ENCODE results near the gene DPF3. TPM values are rescaled to one million over a fixed set of nuclear protein-coding genes. Genes with fewer than 3 reads are reported as not detected.

The DPF3 gene
- total and polyA plus RNA-seq, 2 of the 13 experiments (the other 11 are each of a cell fraction or from before 2014, with no cell fraction given), result 0.09 to 0.60 TPM

DNA sequence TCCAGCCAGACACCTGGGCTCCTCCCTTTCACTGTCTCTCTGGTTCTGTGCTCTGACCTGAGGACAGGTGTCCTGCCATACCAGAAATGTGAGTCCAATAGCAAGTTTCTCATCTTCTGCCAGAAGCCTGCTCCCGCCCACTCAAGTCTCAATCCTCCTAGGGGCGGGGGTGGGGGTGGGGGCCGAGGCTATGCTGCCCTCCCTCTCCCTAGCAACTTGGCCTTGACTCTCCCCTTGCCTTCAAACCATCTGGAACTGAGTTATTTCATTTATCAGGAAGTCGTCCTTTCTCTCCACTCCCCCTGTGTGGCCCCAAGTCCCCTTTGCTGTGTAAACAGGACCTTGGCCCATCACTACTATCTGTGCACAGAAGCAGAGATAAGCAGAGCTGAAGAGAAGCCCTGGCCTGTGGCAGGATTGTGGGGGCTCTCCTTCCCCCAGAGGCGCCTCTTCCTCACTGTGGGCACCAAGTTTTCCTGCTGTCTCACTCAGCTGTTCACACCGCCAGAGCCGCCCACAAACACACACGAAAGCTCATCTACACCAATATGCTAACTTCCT is 117.1 kb downstream of the DPF3 start (continued):
- no peak for TF ChIP-seq ZNF263 (CRISPR knock-in tag; IDR thresholded peaks at IDR 0.05)
- TF ChIP-seq, protein P1, sequence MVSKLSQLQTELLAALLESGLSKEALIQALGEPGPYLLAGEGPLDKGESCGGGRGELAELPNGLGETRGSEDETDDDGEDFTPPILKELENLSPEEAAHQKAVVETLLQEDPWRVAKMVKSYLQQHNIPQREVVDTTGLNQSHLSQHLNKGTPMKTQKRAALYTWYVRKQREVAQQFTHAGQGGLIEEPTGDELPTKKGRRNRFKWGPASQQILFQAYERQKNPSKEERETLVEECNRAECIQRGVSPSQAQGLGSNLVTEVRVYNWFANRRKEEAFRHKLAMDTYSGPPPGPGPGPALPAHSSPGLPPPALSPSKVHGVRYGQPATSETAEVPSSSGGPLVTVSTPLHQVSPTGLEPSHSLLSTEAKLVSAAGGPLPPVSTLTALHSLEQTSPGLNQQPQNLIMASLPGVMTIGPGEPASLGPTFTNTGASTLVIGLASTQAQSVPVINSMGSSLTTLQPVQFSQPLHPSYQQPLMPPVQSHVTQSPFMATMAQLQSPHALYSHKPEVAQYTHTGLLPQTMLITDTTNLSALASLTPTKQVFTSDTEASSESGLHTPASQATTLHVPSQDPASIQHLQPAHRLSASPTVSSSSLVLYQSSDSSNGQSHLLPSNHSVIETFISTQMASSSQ (IDR thresholded peaks at IDR 0.05; ENCODE audit: low read depth), result no peak
- TF ChIP-seq, protein P1 (CRISPR knock-in tag; IDR thresholded peaks at IDR 0.05; ENCODE audit: borderline replicate concordance), result peak; percentile 61; the same call in 1 of the 2 replicates
- TF ChIP-seq ZSCAN9 (CRISPR knock-in tag; IDR thresholded peaks at IDR 0.05; ENCODE audit: borderline replicate concordance), result peak; percentile 79; the same call in 1 of the 2 replicates
- peak; percentile 96 for TF ChIP-seq SALL1 (CRISPR knock-in tag; IDR thresholded peaks at IDR 0.05)
- TF ChIP-seq, protein P2, sequence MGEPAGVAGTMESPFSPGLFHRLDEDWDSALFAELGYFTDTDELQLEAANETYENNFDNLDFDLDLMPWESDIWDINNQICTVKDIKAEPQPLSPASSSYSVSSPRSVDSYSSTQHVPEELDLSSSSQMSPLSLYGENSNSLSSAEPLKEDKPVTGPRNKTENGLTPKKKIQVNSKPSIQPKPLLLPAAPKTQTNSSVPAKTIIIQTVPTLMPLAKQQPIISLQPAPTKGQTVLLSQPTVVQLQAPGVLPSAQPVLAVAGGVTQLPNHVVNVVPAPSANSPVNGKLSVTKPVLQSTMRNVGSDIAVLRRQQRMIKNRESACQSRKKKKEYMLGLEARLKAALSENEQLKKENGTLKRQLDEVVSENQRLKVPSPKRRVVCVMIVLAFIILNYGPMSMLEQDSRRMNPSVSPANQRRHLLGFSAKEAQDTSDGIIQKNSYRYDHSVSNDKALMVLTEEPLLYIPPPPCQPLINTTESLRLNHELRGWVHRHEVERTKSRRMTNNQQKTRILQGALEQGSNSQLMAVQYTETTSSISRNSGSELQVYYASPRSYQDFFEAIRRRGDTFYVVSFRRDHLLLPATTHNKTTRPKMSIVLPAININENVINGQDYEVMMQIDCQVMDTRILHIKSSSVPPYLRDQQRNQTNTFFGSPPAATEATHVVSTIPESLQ (CRISPR knock-in tag; conservative IDR thresholded peaks at IDR 0.05), result 0 out of 2 replicates have a peak, but pooled peaks have one; percentile 81
- TF ChIP-seq, protein P3, sequence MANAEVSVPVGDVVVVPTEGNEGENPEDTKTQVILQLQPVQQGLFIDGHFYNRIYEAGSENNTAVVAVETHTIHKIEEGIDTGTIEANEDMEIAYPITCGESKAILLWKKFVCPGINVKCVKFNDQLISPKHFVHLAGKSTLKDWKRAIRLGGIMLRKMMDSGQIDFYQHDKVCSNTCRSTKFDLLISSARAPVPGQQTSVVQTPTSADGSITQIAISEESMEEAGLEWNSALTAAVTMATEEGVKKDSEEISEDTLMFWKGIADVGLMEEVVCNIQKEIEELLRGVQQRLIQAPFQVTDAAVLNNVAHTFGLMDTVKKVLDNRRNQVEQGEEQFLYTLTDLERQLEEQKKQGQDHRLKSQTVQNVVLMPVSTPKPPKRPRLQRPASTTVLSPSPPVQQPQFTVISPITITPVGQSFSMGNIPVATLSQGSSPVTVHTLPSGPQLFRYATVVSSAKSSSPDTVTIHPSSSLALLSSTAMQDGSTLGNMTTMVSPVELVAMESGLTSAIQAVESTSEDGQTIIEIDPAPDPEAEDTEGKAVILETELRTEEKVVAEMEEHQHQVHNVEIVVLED (CRISPR knock-in tag; IDR thresholded peaks at IDR 0.05; ENCODE audit: borderline replicate concordance), result no peak
- TF ChIP-seq ZNF883 (CRISPR knock-in tag; IDR thresholded peaks at IDR 0.05; ENCODE audit: not compliant biosample characterization), result no peak
- TF ChIP-seq, protein P4, sequence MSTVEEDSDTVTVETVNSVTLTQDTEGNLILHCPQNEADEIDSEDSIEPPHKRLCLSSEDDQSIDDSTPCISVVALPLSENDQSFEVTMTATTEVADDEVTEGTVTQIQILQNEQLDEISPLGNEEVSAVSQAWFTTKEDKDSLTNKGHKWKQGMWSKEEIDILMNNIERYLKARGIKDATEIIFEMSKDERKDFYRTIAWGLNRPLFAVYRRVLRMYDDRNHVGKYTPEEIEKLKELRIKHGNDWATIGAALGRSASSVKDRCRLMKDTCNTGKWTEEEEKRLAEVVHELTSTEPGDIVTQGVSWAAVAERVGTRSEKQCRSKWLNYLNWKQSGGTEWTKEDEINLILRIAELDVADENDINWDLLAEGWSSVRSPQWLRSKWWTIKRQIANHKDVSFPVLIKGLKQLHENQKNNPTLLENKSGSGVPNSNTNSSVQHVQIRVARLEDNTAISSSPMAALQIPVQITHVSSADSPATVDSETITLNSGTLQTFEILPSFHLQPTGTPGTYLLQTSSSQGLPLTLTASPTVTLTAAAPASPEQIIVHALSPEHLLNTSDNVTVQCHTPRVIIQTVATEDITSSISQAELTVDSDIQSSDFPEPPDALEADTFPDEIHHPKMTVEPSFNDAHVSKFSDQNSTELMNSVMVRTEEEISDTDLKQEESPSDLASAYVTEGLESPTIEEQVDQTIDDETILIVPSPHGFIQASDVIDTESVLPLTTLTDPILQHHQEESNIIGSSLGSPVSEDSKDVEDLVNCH (CRISPR knock-in tag; IDR thresholded peaks at IDR 0.05), result no peak
